Activated T-helper 2 cell treated with anti-CD3 and anti-CD28 coated beads, Interferon-gamma antibody, Interleukin-2, Interleukin-4, amounts not matched to agents 10 μg/mL and 5 μg/mL and 100 μg/mL, durations not matched to agents 14 hours and 24 hours and 36 hours (primary cell): ENCODE measurements around the gene PHF12. TPM values are rescaled to one million over a fixed set of nuclear protein-coding genes. Genes with fewer than 3 reads are reported as not detected.
A peak's percentile ranks its signal among the peaks of the same experiment; 100 is the strongest.

ENCODE experiments used
- DNase-seq: peaks from one replicate; pipeline ENCODE4 v3.0.0; 2021; ENCODE audit warnings: low spot score
- H3K27ac Mint-ChIP-seq: one replicate; pipeline ENCODE4 v1.8.0; 2021; ENCODE audit warnings: mixed read lengths
- H3K27me3 Mint-ChIP-seq: one replicate; pipeline ENCODE4 v1.8.0; 2021; ENCODE audit warnings: low read depth, mixed read lengths
- H3K36me3 Mint-ChIP-seq: one replicate; pipeline ENCODE4 v1.8.0; 2021; ENCODE audit warnings: low read depth, mixed read lengths
- H3K4me1 Mint-ChIP-seq: one replicate; pipeline ENCODE4 v1.8.0; 2021; ENCODE audit warnings: low read depth, mixed read lengths
- H3K4me3 Mint-ChIP-seq: one replicate; pipeline ENCODE4 v1.8.0; 2021; ENCODE audit warnings: low read depth, mild to moderate bottlenecking, moderate library complexity, mixed read lengths
- H3K9me3 Mint-ChIP-seq: one replicate; pipeline ENCODE4 v1.8.0; 2021; ENCODE audit warnings: mixed read lengths
- intact Hi-C: fragments of 100-400 bp; cut with micrococcal nuclease; formaldehyde crosslinking; loops from one replicate; pipeline ENCODE4 v1.15.1; 2023
- total RNA-seq: library from RNA; stranded (reverse); gene quantifications from 2 replicates; pipeline ENCODE4 v1.2.3, GENCODE V29; 2022

PHF12 gene
- total RNA-seq, 1 donor from 2014 or later, result 59.5 TPM

GRCh38 chr17:28855336-28855679 is 96.0 kb downstream of the PHF12 start:
- Mint-ChIP-seq H3K36me3 (peaks cover 36% of the 10 kb centered on the region), H3K27me3 (no peaks in the 10 kb centered on the region), H3K4me1 (peaks cover 24% of the 10 kb centered on the region), H3K27ac (peak overlapping the region; percentile 89), H3K4me3 (peak overlapping the region; percentile 86), H3K9me3 (no peaks in the 10 kb centered on the region)
- DNase-seq, result no peak
- intact Hi-C loops, result loop anchor here (1.0 to 2.0 kb wide), 2 partner anchors 16 to 47 kb away; partner anchors contain the start of gene DHRS13

Other genes with a start within 250 kb of the PHF12 start
- gene PROCA1, start 239.6 kb downstream of the PHF12 start, total RNA-seq, result 7.0 and 7.7 TPM in 2 replicates
- gene RAB34, start 233.7 kb downstream of the PHF12 start, total RNA-seq, result 19.4 and 21.5 TPM in 2 replicates
- 1,712 and 1,733 TPM in 2 replicates for gene RPL23A, start 231.5 kb downstream of the PHF12 start, total RNA-seq
- 8.0 and 8.2 TPM in 2 replicates for gene TLCD1, start 225.3 kb downstream of the PHF12 start, total RNA-seq
- 3.6 and 4.2 TPM in 2 replicates for gene NEK8, start 222.7 kb downstream of the PHF12 start, total RNA-seq
- 125 and 129 TPM in 2 replicates for gene TRAF4, start 207.5 kb downstream of the PHF12 start, total RNA-seq
- 19.6 and 23.0 TPM in 2 replicates for gene FAM222B, start 108.7 kb downstream of the PHF12 start, total RNA-seq
- 54.5 and 60.4 TPM in 2 replicates for gene ERAL1, start 96.5 kb downstream of the PHF12 start, total RNA-seq
- 136 and 143 TPM in 2 replicates for gene FLOT2, start 53.8 kb downstream of the PHF12 start, total RNA-seq
- gene DHRS13, start 48.4 kb downstream of the PHF12 start, total RNA-seq, result 30.6 and 32.9 TPM in 2 replicates
- gene SEZ6, start 54.5 kb upstream of the PHF12 start, total RNA-seq, result not detected in 2 replicates
- gene PIPOX, start 91.6 kb upstream of the PHF12 start, total RNA-seq, result 2.0 and 2.8 TPM in 2 replicates
- gene MYO18A, start 228.9 kb upstream of the PHF12 start, total RNA-seq, result 49.5 and 50.3 TPM in 2 replicates